GM12878 (cell line): ENCODE data around the gene MITF.

Experiments
- CEBPB ChIP-seq, 2 experiments: fragments of 150-350 bp in 1 of 2; IDR thresholded peaks; 2 replicates each; pipeline ENCODE4 v1.6.1; 2012 to 2014; ENCODE audit warnings: low read depth in 2 of 2, low read length in 2 of 2, borderline replicate concordance in 1 of 2, inconsistent platforms in 1 of 2
- EP300 ChIP-seq, 2 experiments: fragments of 150-350 bp in 1 of 2; IDR thresholded peaks; 2 replicates each; pipeline ENCODE4 v1.6.1; 2011 to 2012; ENCODE audit warnings: low read depth in 2 of 2, low read length in 2 of 2, borderline replicate concordance in 1 of 2, improper control_type of control experiment in 1 of 2, inconsistent platforms in 1 of 2; ENCODE audit not compliant: control insufficient read depth in 1 of 2
- ESRRA ChIP-seq: IDR thresholded peaks from 2 replicates; pipeline ENCODE4 v1.6.1; 2012; ENCODE audit warnings: mild to moderate bottlenecking, low read length, improper control_type of control experiment
- POLR2AphosphoS5 ChIP-seq: IDR thresholded peaks from 2 replicates; pipeline ENCODE4 v1.6.1; 2011; ENCODE audit warnings: mild to moderate bottlenecking, low read length, inconsistent platforms
- RAD21 ChIP-seq: IDR thresholded peaks from 2 replicates; pipeline ENCODE4 v1.6.1; 2011; ENCODE audit warnings: mild to moderate bottlenecking, low read depth, low read length, moderate library complexity; ENCODE audit not compliant: insufficient read depth
- RCOR1 ChIP-seq: conservative IDR thresholded peaks from 2 replicates; pipeline ENCODE4 v1.6.1; 2012; ENCODE audit warnings: low read depth, low read length, improper control_type of control experiment
- RFX5 ChIP-seq: IDR thresholded peaks from 2 replicates; pipeline ENCODE4 v1.6.1; 2011; ENCODE audit warnings: low read depth, low read length, improper control_type of control experiment
- SP1 ChIP-seq: IDR thresholded peaks from one replicate; pipeline ENCODE4 v1.6.1; 2011; ENCODE audit warnings: low read depth, low read length
- SPI1 ChIP-seq: IDR thresholded peaks from 2 replicates; pipeline ENCODE4 v1.6.1; 2011; ENCODE audit warnings: low read depth, mild to moderate bottlenecking, low read length, moderate library complexity, borderline replicate concordance; ENCODE audit not compliant: insufficient read depth
- SRF ChIP-seq, 2 experiments: IDR thresholded peaks; 2 replicates each; pipeline ENCODE4 v1.6.1; 2011; ENCODE audit warnings: low read depth in 2 of 2, low read length in 2 of 2, mild to moderate bottlenecking in 1 of 2, moderate library complexity in 1 of 2
- ZNF274 ChIP-seq: IDR thresholded peaks from one replicate; pipeline ENCODE4 v1.8.0; 2011; ENCODE audit not compliant: insufficient read length, insufficient read depth
- TF ChIP-seq, protein P1 (sequence below), 3 experiments: IDR thresholded peaks in 2 of 3; conservative IDR thresholded peaks in 1 of 3; 2 replicates each; pipeline ENCODE4 v1.5.1; 2011; ENCODE audit warnings: low read depth in 3 of 3, low read length in 3 of 3, mild to moderate bottlenecking in 3 of 3, control low read depth in 2 of 3, moderate library complexity in 2 of 3, inconsistent platforms in 1 of 3, mixed read lengths in 1 of 3; ENCODE audit not compliant: control insufficient read depth in 2 of 3, insufficient read depth in 1 of 3; ENCODE audit errors: extremely low read depth in 1 of 3
- TF ChIP-seq, protein P2 (sequence below): IDR thresholded peaks from 2 replicates; pipeline ENCODE4 v1.6.1; 2012; ENCODE audit warnings: low read depth, low read length, improper control_type of control experiment

DNA sequence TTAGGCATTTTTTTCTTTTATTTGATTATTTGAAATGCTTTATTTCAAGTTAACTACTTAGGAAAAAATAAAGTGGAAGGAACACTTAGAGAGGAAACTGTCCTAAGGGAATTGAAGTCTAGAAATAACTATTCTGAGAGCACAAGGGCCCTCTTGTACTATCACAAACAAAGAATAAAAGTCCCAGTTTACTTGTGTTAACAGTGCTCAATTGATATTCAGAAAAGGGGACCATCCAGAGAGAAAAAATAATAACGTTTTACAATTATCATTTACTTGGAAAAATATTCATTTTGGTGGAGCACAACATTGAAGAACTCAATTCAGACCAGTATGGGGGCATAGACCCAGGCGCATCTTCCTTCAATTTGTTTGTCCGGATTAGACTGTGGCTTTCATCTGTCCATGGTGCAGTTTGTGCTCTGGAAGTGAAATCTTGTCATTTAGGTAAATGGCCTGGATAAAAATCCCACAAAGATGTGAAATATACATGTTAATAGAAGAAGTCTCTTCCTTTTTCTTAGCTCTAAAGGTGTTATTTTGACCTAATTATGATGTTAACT, 205.7 kb downstream of the MITF start:
- TF ChIP-seq ZNF274 (no peak), EP300 (IDR thresholded peaks at IDR 0.05; ENCODE audit: borderline replicate concordance in 1 of 2, control insufficient read depth in 1 of 2, low read depth in 2 of 2, low read length in 2 of 2) (no peak), RCOR1 (no peak), CEBPB (IDR thresholded peaks at IDR 0.05; ENCODE audit: borderline replicate concordance in 1 of 2, low read depth in 2 of 2, low read length in 2 of 2) (no peak), ESRRA (no peak), SP1 (no peak), SRF (IDR thresholded peaks at IDR 0.05; ENCODE audit: low read depth in 2 of 2, low read length in 2 of 2) (no peak), POLR2AphosphoS5 (no peak), RFX5 (no peak), RAD21 (no peak), SPI1 (no peak)
- TF ChIP-seq, protein P1, sequence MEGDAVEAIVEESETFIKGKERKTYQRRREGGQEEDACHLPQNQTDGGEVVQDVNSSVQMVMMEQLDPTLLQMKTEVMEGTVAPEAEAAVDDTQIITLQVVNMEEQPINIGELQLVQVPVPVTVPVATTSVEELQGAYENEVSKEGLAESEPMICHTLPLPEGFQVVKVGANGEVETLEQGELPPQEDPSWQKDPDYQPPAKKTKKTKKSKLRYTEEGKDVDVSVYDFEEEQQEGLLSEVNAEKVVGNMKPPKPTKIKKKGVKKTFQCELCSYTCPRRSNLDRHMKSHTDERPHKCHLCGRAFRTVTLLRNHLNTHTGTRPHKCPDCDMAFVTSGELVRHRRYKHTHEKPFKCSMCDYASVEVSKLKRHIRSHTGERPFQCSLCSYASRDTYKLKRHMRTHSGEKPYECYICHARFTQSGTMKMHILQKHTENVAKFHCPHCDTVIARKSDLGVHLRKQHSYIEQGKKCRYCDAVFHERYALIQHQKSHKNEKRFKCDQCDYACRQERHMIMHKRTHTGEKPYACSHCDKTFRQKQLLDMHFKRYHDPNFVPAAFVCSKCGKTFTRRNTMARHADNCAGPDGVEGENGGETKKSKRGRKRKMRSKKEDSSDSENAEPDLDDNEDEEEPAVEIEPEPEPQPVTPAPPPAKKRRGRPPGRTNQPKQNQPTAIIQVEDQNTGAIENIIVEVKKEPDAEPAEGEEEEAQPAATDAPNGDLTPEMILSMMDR (IDR thresholded peaks at IDR 0.05 in 2 of 3, conservative IDR thresholded peaks at IDR 0.05 in 1 of 3; ENCODE audit: control insufficient read depth in 2 of 3, extremely low read depth in 1 of 3, insufficient read depth in 1 of 3, low read depth in 3 of 3, low read length in 3 of 3): no peak
- TF ChIP-seq, protein P2, sequence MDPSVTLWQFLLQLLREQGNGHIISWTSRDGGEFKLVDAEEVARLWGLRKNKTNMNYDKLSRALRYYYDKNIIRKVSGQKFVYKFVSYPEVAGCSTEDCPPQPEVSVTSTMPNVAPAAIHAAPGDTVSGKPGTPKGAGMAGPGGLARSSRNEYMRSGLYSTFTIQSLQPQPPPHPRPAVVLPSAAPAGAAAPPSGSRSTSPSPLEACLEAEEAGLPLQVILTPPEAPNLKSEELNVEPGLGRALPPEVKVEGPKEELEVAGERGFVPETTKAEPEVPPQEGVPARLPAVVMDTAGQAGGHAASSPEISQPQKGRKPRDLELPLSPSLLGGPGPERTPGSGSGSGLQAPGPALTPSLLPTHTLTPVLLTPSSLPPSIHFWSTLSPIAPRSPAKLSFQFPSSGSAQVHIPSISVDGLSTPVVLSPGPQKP: no peak
